Esophagus squamous epithelium (tissue), 5 donors: ENCODE measurements around the gene PKP1. TPM values are rescaled to one million over a fixed set of nuclear protein-coding genes. Genes with fewer than 3 reads are reported as not detected.
A peak's percentile ranks its signal among the peaks of the same experiment; 100 is the strongest.
"Not testable (repeated sequence)": the region's sequence is repeated elsewhere in the genome, so short reads cannot be mapped to it uniquely, and the experiment has no call there.

ENCODE experiments used
- DNase-seq: peaks from one replicate; lab custom pipeline; 2025; lab: John Stamatoyannopoulos, UW
- H3K27ac ChIP-seq, 4 donors: fragments of 200-600 bp; sonication (generic); one replicate each; pipeline ENCODE4 v1.5.1; 2016 to 2019; ENCODE audit warnings: mild to moderate bottlenecking in 1 of 4
- H3K27me3 ChIP-seq, 4 donors: fragments of 200-600 bp; sonication (generic); 1 replicate in 3 of 4; 2 replicates in 1 of 4; pipeline versions ENCODE4 v1.5.1 to v1.6.0; 2017 to 2021; ENCODE audit warnings: antibody characterized with exemption in 1 of 4
- H3K36me3 ChIP-seq, 3 donors: fragments of 200-600 bp; sonication (generic); one replicate each; pipeline ENCODE4 v1.5.1; 2016 to 2019
- H3K4me1 ChIP-seq, 3 donors: fragments of 200-600 bp; sonication (generic); one replicate each; pipeline ENCODE4 v1.5.1; 2017 to 2019
- H3K4me3 ChIP-seq, 4 donors: fragments of 200-600 bp; sonication (generic); 1 replicate in 3 of 4; 2 replicates in 1 of 4; pipeline ENCODE4 v1.5.1; 2016 to 2019; ENCODE audit warnings: mild to moderate bottlenecking in 2 of 4, moderate library complexity in 1 of 4
- H3K9me3 ChIP-seq, 3 donors: fragments of 200-600 bp; sonication (generic); one replicate each; pipeline ENCODE4 v1.5.1; 2016 to 2019
- CTCF ChIP-seq, 6 experiments: fragments of 450-650 bp in 4 of 6; fragments of 200-600 bp in 2 of 6; sonication (generic) in 2 of 6; IDR thresholded peaks; one replicate each; pipeline ENCODE4 v1.5.1; 2016 to 2019; ENCODE audit warnings: antibody characterized with exemption in 6 of 6, mild to moderate bottlenecking in 4 of 6, moderate library complexity in 4 of 6
- POLR2A ChIP-seq, 4 donors: fragments of 450-650 bp; IDR thresholded peaks; one replicate each; pipeline ENCODE4 v1.6.1; 2017; ENCODE audit warnings: antibody characterized with exemption in 4 of 4, mild to moderate bottlenecking in 4 of 4, moderate library complexity in 3 of 4
- WGBS, 2 donors: methylation state at CpG; one replicate each; pipeline ENCODE4 v1.1.5; 2018; 5-methylcytosine and 5-hydroxymethylcytosine counted together
- intact Hi-C: fragments of 100-400 bp; cut with DNase I; formaldehyde crosslinking; loops from one replicate; pipeline ENCODE4 v1.15.0; 2022
- total RNA-seq, 4 donors: library from RNA; depleted of rRNA; stranded (reverse); fragments of >200 nt; gene quantifications; one replicate each; pipeline ENCODE4 v1.1.0, GENCODE V29; 2016
- donor health status: DM: yes; HTN: yes; CAD: no.

The PKP1 gene
- 100 to 1,000 TPM; 263 to 706 (median 410) TPM for total RNA-seq

DNA sequence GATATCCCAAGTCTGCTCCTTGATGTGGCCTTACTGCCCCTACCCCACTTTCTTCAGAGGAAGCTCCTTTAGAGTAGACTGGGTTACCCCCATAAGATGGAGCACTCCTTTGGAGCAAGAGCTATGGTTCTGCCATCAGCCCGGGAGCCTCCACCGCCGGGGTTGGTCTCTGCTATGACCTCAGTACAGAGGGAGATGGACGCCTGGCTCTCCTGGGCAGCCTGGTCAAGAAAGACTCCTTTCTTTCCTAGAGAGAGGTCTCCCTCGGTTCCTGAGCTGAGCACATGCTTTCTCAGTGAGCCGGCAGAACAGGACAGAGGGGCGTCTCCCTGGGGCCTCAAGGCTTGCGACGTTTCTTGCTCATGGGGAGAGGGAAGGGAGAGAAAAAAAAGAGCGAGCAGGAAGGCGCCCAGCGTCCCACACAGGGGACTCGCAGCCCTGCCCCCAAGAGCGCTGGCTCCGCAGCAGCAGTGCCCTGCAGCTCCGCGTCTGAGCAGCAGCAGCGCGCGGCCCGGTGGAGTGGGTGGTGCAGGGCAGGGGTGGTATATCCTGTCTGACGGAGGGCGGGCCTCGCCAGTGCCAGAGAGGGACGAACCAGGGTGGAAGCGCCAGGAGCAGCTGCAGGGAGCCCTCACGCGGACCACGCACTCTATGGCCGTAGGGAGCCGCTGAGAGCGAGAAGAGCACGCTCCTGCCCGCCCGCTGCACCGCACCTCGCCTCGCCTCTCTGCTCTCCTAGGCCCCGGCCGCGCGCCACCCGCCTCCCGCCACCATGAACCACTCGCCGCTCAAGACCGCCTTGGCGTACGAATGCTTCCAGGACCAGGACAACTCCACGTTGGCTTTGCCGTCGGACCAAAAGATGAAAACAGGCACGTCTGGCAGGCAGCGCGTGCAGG lies at the start of gene PKP1:
Gene PKP1, plus strand, starts transcription at position 576 of the 899 bp plus-strand sequence. Its CDS starts 197 bp downstream, at position 773.
- H3K4me3 ChIP-seq = peak within 1 kb of the TSS; percentile 54 to 79 (median 70)
- peaks cover 0 to 65% (median 5%) of the 10 kb centered on the region in 3 donors for H3K4me1 ChIP-seq
- WGBS, 2 donors = 6% methylated on average over 3 to 6 of the region's 55 CpGs
- no peak for DNase-seq
- peaks cover 0 to 15% (median 9%) of the 10 kb centered on the region in 3 donors for H3K36me3 ChIP-seq
- H3K27me3 ChIP-seq = peaks cover 0 to 56% (median 0%) of the 10 kb centered on the region in 4 donors
- TF ChIP-seq POLR2A (IDR thresholded peaks at IDR 0.05) = peak in 3 of 4 donors; percentile 89 to 96 (median 91)
- peak in 1 of 6 experiments; percentile 20 for TF ChIP-seq CTCF (IDR thresholded peaks at IDR 0.05)
- H3K9me3 ChIP-seq = no peaks in the 10 kb centered on the region
- H3K27ac ChIP-seq = peak within 1 kb of the TSS; percentile 82 to 97 (median 96)
- intact Hi-C loops = no loop called here

DNA sequence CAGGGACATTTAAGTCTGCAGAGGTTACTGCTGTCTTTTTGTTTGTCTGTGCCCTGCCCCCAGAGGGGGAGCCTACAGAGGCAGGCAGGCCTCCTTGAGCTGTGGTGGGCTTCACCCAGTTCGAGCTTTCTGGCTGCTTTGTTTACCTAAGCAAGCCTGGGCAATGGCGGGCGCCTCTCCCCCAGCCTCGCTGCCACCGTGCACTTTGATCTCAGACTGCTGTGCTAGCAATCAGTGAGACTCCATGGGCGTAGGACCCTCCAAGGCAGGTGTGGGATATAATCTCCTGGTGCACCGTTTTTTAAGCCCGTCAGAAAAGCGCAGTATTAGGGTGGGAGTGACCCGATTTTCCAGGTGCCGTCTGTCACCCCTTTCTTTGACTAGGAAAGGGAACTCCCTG lies 43.7 kb upstream of the PKP1 start:
- 78 to 90% methylated on average over 2 to 8 of the region's 11 CpGs for WGBS, 2 donors
- intact Hi-C loops = not testable (repeated sequence)

GRCh38 chr1:201240171-201240570 lies 43.1 kb upstream of the PKP1 start:
- Histone ChIP-seq H3K27me3 (peaks cover 0 to 47% (median under 1%) of the 10 kb centered on the region in 4 donors), H3K4me1 (no peaks in the 10 kb centered on the region), H3K4me3 (no peak overlapping the region), H3K36me3 (no peaks in the 10 kb centered on the region), H3K9me3 (no peaks in the 10 kb centered on the region), H3K27ac (no peak overlapping the region)
- 93 to 94% methylated on average over 3 of the region's 3 CpGs for WGBS, 2 donors
- intact Hi-C loops = no loop called here
- TF ChIP-seq CTCF (IDR thresholded peaks at IDR 0.05) (no peak), POLR2A (IDR thresholded peaks at IDR 0.05) (no peak)
- DNase-seq = no peak

More for the DNA sequence above, 43.7 kb upstream of the PKP1 start:
- H3K9me3 ChIP-seq, DNase-seq, H3K4me3 ChIP-seq, H3K27ac ChIP-seq, H3K4me1 ChIP-seq, H3K36me3 ChIP-seq: not testable (repeated sequence)
- peaks cover 0 to 42% (median 0%) of the 10 kb centered on the region in 4 donors for H3K27me3 ChIP-seq

GRCh38 chr1:201241736-201242135 lies 41.6 kb upstream of the PKP1 start:
- Histone ChIP-seq H3K4me3 (no peak overlapping the region), H3K36me3 (no peaks in the 10 kb centered on the region), H3K27me3 (peaks cover 0 to 49% (median 1%) of the 10 kb centered on the region in 4 donors), H3K9me3 (no peaks in the 10 kb centered on the region), H3K27ac (no peak overlapping the region), H3K4me1 (no peaks in the 10 kb centered on the region)
- TF ChIP-seq POLR2A (IDR thresholded peaks at IDR 0.05) = no peak
- TF ChIP-seq CTCF (IDR thresholded peaks at IDR 0.05) = no peak
- no peak for DNase-seq
- WGBS, 2 donors = 61 to 75% methylated on average over 2 of the region's 2 CpGs
- intact Hi-C loops = no loop called here

- 21 to 23% methylated on average over 1 of the region's 1 CpG for WGBS, 2 donors
- Histone ChIP-seq H3K4me1 (no peaks in the 10 kb centered on the region), H3K36me3 (no peaks in the 10 kb centered on the region), H3K9me3 (no peaks in the 10 kb centered on the region), H3K27me3 (peaks cover 0 to 40% (median 1%) of the 10 kb centered on the region in 4 donors), H3K27ac (no peak overlapping the region), H3K4me3 (no peak overlapping the region)
- DNase-seq = no peak
- no peak for TF ChIP-seq POLR2A (IDR thresholded peaks at IDR 0.05)
- TF ChIP-seq CTCF (IDR thresholded peaks at IDR 0.05) = no peak
- intact Hi-C loops = no loop called here
Observed at GRCh38 chr1:201245082-201245481, 38.2 kb upstream of the PKP1 start.
